ENCODE results near the gene MCF2L2.
"Not testable (repeated sequence)": the region's sequence is repeated elsewhere in the genome, so short reads cannot be mapped to it uniquely, and the experiment has no call there.

Gene MCF2L2

DNA sequence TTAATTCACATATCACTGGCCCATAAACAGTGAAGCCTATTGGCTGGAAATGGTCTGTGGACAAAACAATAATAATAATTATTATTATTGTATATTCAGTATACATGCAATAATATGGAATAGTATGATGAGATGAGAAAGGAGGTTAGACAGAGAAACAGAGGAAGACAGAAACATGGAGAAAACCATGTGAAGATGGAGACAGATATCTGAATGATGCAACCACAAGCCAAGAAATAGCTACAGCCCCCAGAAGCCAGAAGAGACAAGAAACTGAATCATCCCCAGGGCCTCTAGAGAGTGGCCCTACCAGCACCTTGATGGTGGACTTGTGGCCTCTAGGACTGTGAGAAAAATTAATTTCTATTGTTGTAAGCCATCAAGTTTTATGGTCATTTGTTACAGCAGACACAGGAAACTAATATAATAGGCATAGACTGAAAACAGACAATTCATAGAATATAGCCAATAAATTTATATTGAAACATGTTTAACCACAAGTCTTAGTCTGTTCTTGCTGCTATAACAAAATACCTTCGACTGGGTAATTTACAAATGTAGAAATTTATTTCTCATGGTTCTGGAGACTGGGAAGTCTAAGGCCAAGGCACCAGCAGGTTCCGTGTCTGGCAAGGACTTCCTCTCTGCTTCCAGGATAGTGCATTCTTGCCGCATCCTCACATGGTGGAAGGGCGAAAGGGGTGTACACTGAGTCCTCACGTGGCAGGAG, 31.6 kb downstream of the MCF2L2 start:
- no peak for DNase-seq (ENCODE audit: low spot score)

DNA sequence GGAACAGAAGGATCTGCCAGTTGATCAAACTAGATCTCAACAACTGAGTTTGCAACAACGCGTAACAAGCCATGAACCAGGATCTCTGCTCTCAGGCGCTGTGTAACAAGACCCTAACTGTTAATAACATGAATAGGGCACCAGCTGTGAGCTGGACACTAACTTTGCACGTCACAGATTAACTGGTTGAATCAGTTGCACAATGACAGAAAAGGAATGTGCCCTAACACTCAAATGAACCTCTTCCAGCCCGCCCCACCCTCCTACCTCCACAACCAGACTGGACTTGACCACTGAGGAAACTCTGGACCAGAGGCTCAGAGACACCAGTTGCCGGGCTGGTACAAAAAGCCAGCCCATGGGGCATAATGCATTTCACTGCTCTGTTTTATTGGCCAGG, 34.3 kb downstream of the MCF2L2 start:
- DNase-seq (ENCODE audit: low spot score) = no peak

DNA sequence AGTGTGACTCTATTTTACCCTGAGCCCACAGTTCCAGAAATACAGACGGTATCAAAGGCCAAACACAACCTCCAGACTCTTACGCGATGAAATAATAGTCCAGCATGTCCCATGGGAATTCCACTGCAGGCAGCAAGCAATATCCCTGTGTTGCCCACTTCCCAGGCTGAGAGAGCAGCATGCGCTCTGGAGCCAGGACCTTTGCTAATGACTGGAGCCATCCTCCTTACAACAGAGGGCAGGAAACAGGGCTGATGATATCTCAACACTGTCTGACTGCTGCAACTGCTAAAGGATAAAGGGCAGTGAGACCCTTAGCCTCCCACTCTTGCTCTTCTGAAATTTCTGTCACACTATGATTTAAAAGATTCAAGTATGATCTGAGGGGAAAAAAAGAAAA, 34.8 kb downstream of the MCF2L2 start:
- no peak for DNase-seq (ENCODE audit: low spot score)

DNA sequence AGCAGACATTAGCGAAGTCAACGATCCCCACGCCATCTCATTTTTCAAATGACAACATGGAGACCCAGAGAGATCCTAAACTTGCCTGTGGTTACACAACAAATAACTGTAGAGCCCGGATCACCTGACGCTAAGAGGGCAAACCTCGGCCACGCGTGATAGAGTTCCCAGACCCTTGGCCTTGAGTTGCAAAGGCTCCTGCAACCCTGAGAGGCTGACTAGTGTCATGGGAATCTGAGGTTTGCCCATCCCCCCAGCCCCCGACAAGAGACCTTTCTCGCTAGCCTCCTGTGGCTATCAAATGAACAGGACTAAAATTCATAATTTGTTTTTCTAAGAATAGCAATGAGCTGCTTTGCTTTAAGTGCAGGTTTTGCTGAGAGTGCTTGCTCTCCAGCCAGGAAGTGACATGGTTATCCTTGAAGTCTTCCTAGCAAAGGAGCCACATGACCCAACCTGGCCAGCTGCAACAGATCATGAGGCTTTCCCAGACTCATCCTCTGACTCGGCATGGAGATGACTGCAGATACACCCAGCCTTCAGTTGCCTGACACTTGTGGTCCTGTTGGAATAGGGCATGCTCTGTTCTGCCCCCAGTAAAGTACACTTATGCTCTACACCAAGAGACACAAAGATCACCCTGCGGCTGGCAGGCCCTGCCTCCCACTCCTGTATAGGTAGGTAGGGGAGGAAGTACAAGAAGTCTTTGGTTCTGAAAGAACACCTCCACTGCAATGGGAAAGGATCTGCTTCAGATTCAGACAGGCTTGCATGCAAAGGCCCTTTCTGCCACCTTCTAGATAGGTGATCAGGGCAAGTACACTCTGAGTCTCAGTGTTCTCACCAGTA, 36.0 kb downstream of the MCF2L2 start:
- no peak for DNase-seq (ENCODE audit: low spot score)

DNA sequence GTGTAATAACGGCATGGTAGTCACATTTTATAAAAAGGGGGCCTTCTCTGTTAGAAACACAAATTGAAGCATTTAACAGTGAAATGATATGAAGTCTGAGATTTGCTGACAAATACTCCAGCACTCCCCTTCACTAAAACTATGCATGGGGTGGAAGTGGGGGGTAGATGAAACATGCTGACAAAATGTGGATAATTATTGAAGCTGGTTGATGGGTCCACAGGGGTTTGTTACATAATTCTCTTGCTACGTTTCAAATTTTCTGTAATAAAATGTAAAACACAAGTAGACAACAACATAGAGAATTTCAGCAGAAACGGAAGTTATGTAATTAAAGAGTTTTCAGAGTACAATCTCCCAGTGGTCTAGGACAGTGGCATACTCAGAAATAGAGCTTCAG, 37.0 kb downstream of the MCF2L2 start:
- no peak for DNase-seq (ENCODE audit: low spot score)

DNA sequence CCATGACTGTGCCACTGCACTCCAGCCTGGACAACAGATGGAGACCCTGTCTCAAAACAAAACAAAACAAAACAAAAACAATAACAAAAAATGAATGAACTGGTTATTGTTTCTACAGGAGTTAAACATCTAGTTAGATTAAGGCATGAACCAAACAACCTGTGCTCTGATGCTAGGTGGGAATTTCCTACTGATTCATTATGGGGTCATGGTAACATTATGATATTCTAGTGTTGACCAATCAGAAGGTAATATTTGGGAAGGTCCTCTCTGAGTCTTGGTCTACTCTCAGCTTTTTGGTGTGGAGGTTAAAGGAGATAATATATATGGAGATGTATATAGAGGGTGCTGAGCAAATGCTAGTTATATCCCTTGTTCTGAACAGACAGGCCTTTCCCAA, 37.6 kb downstream of the MCF2L2 start:
- DNase-seq (ENCODE audit: low spot score) = no peak

DNA sequence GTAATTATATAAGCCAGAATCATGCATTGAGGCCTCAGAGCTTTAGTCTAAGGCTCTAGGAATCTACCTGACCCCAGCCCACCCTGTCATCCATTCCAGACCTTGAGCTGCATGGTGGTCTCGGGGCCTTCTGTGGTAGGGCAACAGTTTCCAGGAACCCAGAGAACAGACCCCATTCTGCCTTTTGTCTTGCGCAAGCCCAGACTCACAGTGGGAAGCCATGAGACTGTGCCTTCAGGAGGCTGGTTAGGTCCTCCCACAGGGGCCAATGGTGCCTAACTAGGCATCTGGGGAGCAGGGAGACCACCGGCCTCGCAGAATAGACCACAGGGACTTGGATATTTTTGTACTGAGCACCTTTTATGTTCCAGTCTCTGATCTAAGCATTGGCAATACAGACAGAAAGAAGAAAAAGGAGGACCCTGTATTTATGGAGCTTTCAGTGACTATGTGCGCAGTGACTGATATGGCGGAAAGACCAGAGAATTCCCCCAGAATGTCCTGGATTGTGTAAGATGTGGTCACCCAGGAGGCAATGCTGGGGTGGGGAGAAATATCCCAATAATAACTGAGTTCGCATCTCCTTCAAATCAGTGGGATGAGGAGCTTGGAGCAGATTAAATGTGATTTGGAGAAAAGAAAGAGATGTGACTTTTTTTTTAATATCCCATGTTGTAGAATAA, 40.1 kb downstream of the MCF2L2 start:
- DNase-seq (ENCODE audit: low spot score) = no peak

DNA sequence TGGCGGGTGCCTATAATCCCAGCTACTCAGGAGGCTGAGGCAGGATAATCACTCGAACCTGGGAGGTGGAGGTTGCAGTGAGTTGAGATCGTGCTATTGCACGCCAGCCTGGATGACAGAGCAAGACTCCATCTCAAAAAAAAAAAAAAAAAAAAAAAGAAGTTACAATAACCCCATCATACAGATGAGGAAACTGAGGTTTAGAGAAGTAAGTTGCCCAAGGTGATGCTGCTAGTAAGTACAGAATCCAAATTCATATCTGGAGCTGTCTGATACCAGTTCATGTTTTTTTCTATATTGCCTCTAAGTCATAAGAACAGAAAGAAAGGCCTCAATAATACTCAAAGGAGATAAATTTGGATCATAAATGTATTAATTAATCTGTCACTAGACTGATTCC, 40.6 kb downstream of the MCF2L2 start:
- no peak for DNase-seq (ENCODE audit: low spot score)

DNA sequence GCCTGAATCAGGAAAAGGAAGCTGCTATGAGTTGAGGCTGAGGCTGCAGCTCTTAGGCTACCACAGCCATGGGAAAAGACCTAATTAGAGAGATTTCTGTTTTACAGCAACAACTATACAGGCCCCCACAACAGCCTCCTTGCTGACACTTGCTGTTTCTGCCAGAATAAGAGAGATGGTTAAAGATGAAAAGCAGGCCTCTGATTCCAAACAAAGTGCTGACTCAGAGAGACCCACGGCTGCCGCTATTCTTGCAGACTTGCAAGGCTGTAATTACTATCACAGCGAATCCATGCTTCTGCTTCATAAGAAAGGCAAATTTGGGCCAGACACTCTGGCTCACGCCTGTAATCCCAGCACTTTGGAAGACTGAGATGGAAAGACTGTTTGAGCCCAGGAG, 41.8 kb downstream of the MCF2L2 start:
- DNase-seq (ENCODE audit: low spot score) = no peak

DNA sequence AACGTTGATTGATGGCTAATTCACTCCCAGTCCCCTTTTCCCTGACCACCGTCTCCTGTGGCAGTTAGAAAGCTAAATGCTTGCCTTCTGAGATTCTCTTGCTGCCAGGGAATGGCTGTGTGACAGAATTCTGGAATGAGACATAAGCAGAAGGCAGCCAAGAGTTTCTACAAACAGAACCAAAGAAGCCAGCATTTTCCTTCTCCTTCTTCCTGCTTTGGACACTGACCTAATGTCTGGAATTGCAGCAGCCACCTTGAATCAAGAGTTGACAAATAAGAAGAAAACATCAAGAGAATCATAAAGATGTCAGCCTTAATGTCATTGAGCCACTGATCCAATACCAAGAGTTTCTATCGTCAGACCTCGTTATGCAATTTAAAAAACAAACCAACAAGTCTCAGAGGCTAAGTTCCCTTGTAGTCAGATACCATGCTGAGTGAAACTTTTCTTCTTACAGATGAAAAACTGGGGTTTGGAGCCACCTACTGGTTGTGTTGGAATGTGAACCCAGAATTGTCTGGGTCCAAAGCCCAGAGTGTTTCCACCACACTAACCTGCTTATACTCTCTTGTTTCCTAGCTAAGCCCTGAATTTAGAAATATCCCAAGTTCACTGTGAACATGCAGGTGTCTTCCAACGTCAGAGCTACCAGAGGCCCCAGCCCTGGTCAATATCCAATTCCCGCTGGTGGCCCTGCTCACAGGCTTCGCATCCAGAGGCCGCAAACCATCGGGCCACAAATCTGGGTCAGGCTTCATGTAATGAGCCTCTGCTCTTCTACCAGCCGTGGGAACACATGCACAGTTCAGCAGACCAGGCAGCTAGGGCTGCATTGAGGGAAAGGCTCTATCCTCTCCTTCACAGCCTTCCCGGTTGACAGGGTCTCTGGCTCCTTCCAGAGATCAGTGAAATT, 42.5 kb downstream of the MCF2L2 start:
- peak; percentile 45 for DNase-seq (ENCODE audit: low spot score)

DNA sequence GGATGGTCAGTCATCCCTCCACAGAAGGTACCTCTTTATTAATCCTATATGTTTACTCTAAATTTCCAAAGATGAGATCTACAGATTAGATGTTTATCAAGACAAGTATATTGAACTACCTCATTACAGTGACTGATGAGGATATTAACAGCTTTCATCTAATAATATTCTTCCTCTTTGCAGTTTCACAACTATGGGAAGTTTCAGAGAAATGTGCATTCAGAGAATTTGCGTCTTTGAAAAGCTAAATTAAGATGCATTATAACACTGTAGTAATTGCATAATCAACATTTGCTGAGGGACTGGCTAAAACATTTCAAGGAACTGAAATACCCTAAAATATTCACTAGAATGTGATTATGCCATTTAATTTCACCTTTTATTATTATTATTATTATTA, 46.7 kb downstream of the MCF2L2 start:
- DNase-seq (ENCODE audit: low spot score) = no peak

DNA sequence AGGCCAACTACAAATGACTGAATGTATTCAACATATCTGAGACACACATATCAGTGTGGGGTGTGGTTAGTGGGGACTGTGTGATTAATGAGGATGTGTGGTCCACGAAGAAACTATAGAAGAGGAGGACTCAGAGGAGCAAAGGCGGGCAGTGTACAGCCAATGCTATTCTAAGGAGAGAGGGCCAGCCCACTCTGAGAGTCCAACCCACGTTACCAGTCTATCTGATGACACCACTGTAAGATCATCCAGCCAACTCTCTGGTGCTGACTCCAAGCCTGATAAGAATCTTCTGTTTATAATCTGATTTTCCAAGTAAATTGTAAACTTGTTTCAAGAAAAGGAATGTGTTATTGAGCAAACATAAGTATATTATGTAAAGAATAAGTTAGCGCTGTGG, 47.2 kb downstream of the MCF2L2 start:
- DNase-seq (ENCODE audit: low spot score) = no peak

DNA sequence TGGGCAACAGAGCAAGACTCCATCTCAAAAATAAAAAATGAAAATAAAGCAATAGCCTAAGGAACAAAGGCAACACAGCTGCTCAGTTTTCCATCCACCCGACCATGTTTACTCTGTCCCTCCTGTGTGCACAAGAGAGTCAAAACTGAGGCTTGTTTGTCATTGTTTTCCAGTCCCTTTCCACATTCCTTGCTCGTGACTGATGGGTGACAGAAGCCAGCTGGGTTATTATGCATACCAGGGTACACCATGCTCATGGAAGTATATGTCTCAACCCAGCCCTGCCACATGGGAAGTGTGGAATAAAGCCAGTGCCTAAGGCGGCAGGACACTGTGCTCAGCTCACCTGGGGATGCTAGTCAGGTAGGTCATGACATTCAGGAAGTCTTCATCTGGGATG, 49.5 kb downstream of the MCF2L2 start:
- DNase-seq (ENCODE audit: low spot score) = no peak

DNA sequence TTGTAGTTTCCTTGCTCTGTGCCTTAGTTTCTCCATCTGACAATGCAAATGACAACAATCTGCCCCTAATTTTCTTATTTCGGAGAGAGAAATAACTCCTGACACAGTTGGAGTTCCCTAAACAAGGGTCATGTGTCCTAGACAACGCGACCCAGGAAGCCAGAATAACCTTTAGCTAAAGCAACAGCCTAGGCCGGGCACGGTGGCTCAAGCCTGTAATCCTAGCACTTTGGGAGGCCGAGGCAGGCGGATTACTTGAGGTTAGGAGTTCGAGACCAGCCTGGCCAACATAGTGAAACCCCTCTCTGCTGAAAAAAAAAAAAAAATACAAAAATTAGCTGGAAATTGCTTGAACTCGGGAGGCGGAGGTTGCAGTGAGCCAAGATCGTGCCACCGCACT, 49.9 kb downstream of the MCF2L2 start:
- no peak for DNase-seq (ENCODE audit: low spot score)

DNA sequence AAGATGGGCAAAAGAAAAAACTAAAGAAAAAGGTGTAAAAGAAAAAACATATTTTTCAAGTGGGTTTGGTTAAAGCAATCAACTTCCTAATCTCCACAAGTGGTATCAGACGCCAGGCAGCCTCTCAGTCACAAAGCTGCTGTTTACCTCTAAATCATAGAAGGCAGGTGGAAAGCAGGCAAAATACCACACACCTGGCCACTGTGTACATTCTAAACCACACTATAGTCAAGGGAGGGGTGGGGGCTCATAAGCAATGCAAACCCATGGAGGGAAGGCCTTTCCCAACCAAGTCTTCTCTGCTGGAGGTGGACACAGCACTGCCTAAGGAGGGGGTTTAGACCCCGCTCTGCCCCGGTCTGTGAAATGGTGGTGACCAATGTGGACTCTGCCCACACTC, 50.4 kb downstream of the MCF2L2 start:
- DNase-seq (ENCODE audit: low spot score) = no peak

DNA sequence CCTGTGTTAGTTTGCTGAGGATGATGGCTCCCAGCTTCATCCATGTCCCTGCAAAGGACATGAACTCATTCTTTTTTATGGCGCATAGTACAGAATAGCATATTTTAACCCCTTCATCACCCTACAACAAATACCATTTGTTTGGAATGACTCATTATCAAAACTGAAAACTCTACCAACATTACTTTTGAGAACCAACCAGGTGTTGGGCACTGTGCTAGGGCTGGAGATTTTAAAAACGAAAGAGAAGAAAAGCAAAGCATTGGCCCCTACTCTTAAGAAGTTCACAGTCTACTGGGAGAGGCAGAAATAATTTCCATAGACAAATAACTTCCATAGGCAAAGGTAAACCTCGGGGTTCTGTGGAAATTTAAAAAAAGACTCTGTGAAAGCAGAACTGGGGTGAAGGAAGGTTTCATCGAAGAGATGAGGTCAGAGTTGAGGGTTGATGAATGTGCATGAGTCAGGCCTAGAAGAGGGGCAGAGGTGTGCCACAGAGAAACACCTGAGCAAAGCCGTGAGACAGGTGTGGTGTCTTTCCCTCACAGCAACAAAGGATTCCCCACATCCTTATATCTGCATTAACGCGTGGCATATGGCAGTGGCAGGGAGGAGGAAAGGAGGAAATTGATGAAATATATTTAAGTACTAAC, 51.0 kb downstream of the MCF2L2 start:
- no peak for DNase-seq (ENCODE audit: low spot score)

DNA sequence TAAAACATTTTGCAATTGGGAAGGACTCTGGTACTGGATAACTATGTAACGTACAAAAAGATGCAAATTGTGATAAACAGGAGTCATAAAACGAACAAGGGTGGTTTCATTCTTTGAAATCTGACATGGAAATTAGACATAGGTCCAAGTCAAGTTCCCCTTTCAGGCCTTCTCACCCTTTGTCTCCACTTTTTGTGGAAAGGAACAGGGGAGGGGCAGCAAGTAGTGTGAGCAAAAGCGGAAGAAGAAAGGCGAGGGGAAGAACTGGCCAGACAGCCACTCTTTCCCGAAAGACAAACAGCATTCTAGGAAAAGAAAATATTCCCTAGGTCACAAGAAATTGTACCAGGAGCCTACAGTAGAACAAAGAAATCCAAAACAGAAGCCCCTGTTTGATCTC, 52.6 kb downstream of the MCF2L2 start:
- DNase-seq (ENCODE audit: low spot score) = no peak

DNA sequence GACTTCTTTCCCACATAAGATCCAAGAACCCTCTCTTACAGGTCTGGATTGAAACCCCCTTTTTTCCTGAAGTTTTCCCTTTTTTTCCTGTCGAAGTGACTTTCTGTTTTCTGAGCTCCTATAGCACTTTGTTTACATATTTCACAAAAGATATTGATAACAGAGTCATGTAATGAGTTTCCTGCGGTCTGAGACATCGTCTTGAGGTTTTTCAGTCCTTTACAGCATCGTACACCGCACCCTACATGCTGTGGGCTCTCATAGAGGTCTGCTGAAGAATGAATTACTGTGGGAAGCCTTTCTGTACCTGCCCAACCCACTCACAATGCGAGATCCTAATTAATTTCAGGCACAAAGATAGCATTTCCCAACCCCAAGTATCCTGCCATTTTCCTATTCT, 53.1 kb downstream of the MCF2L2 start:
- no peak for DNase-seq (ENCODE audit: low spot score)

DNA sequence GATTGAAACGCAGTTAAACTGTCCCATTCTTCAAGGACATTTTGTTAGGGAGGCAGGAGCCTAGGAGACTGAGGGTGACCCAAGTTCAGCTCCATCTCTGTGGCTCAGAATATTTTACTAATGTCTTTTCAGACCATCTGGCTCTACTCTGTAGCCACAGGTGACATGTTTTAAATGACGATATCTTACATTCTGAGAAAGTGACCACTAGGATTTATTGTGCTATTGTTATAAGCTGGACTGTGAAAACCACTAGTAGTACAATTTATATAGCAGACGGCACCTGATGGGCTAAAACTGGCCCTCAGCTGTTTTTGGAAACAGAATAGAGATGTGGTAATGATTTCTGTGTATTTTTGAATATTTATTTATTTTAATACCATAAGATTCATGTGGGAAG, 55.5 kb downstream of the MCF2L2 start:
- DNase-seq (ENCODE audit: low spot score) = no peak

DNA sequence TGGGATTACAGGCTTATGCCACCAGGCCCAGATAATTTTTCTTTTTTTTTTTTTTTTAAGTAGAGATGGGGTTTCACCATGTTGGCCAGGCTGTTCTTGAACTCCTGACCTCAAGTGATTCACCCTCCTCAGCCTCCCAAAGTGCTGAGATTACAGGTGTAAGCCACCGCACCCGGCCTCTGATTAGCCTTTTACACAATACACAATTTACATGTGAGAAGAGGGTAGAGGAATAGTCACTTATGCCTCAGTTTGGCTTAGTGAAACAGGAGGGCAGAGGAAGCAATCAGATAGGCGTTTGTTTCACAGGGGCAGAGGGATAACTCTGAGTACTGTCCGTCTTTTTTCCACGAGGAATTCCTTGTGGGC, 56.8 kb downstream of the MCF2L2 start:
- DNase-seq (ENCODE audit: low spot score) = not testable (repeated sequence)

DNA sequence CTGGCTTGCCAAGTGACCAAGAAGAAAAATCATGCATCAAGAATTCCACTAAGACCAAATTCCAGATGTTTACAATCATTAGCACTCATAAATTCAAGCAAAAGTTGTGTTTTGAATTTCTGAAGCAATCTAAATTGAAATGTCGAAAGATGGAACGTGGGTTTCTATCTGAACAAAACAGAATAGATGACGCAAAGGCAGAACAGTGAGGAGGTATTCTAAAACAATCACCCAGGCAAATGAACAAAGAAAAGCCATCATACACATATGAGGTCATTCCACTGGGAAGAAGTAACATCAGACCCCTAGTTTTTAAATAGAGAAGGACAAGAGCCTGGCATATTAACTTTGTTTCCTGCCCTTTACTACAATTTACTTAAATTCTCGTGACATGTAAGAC, 58.0 kb downstream of the MCF2L2 start:
- no peak for DNase-seq (ENCODE audit: low spot score)

DNA sequence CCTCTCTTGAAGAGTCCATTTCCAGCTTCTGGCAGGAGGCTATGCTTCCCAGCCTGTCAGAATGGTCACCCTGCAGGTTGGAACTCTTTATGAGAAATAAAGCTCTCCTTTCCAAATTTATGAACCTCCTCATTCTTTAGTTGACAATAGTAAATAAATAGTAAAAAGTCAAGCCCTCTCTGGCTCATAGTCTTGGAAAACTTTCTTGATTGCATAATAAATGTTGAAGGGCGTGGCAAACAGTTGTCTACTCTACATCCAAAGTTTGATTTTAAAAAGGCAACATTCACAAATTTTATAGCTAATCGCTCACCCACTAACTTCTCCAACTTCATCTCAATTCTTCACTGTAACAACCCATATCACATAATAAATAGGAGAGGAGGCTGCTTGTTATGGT, 58.8 kb downstream of the MCF2L2 start:
- DNase-seq (ENCODE audit: low spot score) = no peak

Measured in HuH-7 (cell line).